GM18907 (cell line): Measurements from ENCODE around the gene FIGNL1.

Experiments used
- ATAC-seq: cut with Tn5 transposase; IDR thresholded peaks from one replicate; pipeline ENCODE4 v1.9.1; 2021; ENCODE audit warnings: mild to moderate bottlenecking, moderate library complexity; ENCODE audit not compliant: unreplicated experiment

Gene FIGNL1

DNA sequence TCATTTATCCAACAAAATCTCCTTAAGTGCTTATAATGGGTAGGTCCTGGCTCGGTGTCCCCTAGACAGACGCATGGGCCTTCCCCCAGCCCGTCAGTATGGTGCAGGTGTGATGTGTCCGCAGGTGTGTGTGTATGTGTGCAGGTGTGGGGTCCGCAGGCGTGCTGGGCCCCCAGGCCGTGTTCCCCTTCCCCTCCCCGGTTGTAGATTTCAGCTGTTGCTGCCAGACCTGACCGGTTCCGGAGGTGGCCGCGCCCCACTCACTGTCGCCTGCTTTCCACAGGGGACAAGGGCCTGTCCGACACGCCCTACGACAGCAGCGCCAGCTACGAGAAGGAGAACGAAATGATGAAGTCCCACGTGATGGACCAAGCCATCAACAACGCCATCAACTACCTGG is 50.5 kb downstream of the FIGNL1 start:
- no peak for ATAC-seq

DNA sequence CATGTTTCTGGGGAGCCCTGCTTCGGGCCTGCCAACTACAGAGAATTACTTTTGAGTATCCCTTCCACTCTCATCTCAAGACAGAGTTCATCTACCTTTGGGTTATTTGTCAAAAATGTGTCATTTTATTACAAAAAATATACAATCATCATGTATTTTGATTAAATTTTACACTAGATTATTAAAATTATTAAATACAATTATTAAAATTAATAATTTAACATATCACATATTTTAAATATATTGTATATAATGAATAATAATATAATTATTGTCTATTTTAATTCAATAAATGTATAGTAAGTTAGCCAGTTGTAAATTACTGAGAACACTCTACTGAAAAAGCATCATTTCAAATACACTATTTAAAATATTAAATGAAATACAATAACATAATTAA is 50.9 kb downstream of the FIGNL1 start:
- ATAC-seq, result no peak

DNA sequence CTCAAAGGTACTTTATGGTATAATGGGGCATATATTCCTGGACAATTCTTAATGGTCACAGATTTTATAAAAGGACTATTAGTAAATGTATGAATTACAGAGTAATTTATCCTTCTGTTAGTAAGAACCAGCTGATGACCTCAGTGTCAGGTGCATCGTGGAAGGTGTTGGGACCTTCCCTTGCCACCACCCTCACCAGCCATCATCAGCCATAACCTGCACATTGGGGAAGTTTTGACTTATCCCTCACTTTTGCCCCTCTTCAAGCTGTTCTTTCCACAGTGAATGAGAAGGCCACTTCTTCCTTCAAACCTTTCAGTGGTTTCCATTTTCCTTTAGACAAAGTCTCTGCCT is 52.2 kb downstream of the FIGNL1 start:
- no peak for ATAC-seq

DNA sequence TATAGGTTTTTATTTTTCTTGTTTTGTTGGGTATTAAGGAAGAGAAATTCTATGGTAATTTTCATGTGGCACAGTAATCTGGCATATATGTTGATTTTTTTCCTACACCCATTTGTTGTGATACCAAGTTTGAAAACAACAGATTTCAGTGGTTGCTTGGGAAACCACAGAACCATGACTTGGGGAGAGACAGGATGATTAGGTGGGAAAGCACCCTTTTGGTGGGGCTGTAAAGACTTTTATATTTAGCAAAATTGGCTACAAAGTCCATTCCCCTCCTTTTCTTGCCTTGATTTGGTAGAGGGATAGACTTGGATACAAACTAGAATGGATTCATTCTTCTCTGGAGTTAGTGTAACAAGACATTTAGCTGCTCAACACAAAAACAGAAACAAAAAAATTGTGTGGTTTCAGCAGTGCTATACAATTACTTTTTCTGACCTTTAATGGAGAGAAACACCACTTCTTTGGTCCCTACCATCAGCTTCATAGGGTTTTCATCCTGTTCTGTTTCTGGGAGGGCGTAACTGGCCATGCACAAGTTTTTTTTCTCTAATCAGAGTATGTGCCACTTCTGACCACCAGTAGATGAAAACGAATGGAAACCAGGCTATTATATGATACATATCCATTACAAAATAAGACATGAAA is 52.7 kb downstream of the FIGNL1 start:
- ATAC-seq, result peak; percentile 82

DNA sequence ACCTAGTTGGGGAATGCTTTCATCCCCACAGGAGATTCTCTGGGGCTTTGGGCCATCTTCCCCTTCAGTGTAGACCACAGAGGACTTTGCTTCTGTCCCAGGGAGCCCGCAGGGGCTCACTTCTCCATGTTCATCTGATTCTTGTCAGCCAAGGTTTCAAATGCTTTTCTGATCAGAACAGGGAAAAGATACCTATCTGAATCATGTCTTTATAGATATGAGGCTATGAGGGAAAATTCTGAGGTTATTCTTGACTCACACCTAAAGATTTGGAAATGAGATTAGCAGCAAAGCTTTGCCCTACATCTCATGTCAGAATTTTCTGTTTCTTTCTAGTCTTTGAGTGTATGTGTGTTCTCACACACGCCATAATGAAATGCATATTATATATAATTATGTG is 53.3 kb downstream of the FIGNL1 start:
- ATAC-seq, result no peak

DNA sequence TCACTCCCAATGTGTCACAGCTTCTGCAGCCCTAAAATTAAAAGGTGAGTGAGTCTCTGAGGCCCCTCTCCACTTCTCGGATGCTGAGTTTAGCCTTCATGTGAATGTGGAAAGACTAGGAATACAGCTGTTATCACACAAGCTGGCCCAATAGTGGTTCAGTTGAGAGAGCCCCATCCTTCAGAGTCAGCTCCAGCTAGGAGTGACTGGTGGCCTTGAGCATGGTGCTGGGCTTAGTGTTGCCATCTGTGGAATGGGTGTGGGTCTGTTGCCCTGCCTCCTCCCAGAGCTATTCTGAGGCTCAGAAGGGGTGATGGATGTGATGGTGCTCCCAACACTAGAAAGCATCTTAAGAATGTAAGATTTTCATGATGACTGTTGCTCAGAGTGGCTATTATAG is 55.8 kb downstream of the FIGNL1 start:
- no peak for ATAC-seq
